ENCODE measurements around the gene HHLA2. TPM values are rescaled to one million over a fixed set of nuclear protein-coding genes. Genes with fewer than 3 reads are reported as not detected.

The HHLA2 gene
- total RNA-seq, 1 experiment from 2014 or later = 5.8 TPM

DNA sequence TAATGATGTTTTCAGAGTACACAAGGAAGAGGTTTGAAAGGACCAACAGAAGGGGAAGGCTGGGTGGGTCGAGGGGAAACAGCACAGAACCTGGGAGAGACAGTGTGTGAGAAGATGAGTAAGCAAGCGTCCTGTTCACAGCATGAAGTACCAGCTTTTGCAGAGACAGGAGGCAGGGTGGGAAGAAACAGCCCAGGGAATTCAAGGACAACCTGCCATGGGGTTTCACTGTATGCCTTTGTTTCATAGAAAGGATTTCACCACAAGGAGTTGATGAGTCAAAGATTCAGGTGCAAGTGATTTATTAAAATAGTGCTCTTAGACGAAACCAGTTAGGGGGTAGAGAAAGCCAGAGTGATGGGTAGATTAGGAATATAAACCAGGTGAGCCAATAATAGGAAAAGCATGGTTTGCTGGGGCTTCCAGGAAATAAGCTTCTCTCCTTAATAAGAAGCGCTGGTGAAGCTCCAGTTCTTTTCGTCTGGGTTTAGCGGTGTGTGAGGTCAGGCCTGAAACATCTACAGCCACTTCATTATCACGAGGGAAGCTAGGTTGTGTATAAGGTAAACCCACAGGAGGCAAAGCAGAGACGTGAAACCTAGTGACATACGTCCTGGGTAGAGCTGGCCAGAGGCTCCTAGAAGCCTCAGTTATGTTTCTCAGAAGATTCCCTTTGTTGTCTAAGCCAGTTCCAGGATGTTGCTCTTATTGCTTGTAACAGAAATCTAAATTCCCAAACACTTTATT lies 3.9 kb downstream of the HHLA2 start:
- DNase-seq = peak; percentile 3
- CTCF ChIA-PET = no interaction called here
- Mint-ChIP-seq H3K27me3 (ENCODE audit: unreplicated experiment) (no peaks in the 10 kb centered on the region), H3K4me1 (ENCODE audit: low read depth, unreplicated experiment) (peaks cover 81% of the 10 kb centered on the region), H3K4me3 (ENCODE audit: low read depth, unreplicated experiment) (peak overlapping the region; percentile 6), H3K9me3 (ENCODE audit: low read depth, unreplicated experiment) (no peaks in the 10 kb centered on the region), H3K36me3 (ENCODE audit: insufficient read depth, unreplicated experiment) (no peaks in the 10 kb centered on the region), H3K27ac (ENCODE audit: unreplicated experiment) (peak overlapping the region; percentile 18)
- intact Hi-C loops (cut with micrococcal nuclease; ENCODE audit: unreplicated experiment) = loop anchor here (5.0 to 10.0 kb wide), 2 partner anchors 213 to 365 kb away; no protein-coding TSS in a partner anchor
- TF ChIP-seq, protein P1, sequence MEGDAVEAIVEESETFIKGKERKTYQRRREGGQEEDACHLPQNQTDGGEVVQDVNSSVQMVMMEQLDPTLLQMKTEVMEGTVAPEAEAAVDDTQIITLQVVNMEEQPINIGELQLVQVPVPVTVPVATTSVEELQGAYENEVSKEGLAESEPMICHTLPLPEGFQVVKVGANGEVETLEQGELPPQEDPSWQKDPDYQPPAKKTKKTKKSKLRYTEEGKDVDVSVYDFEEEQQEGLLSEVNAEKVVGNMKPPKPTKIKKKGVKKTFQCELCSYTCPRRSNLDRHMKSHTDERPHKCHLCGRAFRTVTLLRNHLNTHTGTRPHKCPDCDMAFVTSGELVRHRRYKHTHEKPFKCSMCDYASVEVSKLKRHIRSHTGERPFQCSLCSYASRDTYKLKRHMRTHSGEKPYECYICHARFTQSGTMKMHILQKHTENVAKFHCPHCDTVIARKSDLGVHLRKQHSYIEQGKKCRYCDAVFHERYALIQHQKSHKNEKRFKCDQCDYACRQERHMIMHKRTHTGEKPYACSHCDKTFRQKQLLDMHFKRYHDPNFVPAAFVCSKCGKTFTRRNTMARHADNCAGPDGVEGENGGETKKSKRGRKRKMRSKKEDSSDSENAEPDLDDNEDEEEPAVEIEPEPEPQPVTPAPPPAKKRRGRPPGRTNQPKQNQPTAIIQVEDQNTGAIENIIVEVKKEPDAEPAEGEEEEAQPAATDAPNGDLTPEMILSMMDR (IDR thresholded peaks at IDR 0.05; ENCODE audit: unreplicated experiment) = no peak
- no TSS peak for BruUV-seq (replicated peaks)

DNA sequence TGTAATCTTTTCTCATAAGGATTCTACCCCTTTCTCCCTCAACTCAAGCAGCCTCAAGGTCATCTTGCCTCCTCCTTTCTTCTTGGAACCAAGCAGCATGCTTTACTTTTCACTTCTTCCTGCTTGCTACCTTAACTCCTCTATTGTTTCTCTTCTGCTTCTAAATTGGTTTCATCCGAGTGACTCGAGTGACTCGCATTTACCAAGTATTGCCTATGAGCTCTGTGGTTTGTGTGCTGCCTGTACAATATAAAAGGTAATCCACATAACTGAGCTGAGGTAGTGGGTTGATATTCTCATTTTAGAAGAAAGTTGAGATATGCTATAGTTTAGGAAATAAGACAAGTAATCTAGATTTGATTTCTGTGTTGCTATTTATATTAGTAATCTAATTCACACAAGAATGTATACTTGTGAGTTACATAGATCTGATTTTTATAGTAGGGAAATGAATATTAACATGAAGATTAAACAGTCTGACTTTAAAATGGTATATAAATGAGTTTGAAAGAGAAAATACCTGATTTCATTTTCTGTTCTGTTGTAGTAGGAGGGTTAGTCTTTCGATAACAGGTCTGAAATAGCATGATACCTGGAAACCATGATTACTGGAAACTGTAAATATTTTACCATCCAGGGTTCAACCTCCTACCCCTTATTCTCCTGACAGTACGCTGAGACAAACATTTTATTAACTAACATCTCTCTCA lies 5.5 kb downstream of the HHLA2 start:
- Mint-ChIP-seq H3K4me1 (ENCODE audit: low read depth, unreplicated experiment) (peaks cover 78% of the 10 kb centered on the region), H3K27me3 (ENCODE audit: unreplicated experiment) (no peaks in the 10 kb centered on the region), H3K9me3 (ENCODE audit: low read depth, unreplicated experiment) (no peaks in the 10 kb centered on the region), H3K36me3 (ENCODE audit: insufficient read depth, unreplicated experiment) (no peaks in the 10 kb centered on the region), H3K4me3 (ENCODE audit: low read depth, unreplicated experiment) (peak overlapping the region; percentile 59), H3K27ac (ENCODE audit: unreplicated experiment) (peak overlapping the region; percentile 91)
- no peak for DNase-seq
- CTCF ChIA-PET = no interaction called here
- TF ChIP-seq, protein P1 (IDR thresholded peaks at IDR 0.05; ENCODE audit: unreplicated experiment) = no peak
- intact Hi-C loops (cut with micrococcal nuclease; ENCODE audit: unreplicated experiment) = loop anchor here (2.0 to 10.0 kb wide), 3 partner anchors 79 to 367 kb away; partner anchors contain the start of gene IFT57
- BruUV-seq (replicated peaks) = no TSS peak

- DNase-seq = no peak
- peak overlapping the region; percentile 59 for H3K4me3 Mint-ChIP-seq (ENCODE audit: low read depth, unreplicated experiment)
These were observed 6.2 kb downstream of the HHLA2 start for GRCh38 chr3:108302570-108302969.

GRCh38 chr3:108305484-108306172 lies 9.3 kb downstream of the HHLA2 start:
- BruUV-seq (replicated peaks) = no TSS peak
- intact Hi-C loops (cut with micrococcal nuclease; ENCODE audit: unreplicated experiment) = loop anchor here (10.0 kb wide), 1 partner anchor 371 kb away; no protein-coding TSS in a partner anchor
- TF ChIP-seq, protein P1 (IDR thresholded peaks at IDR 0.05; ENCODE audit: unreplicated experiment) = no peak
- CTCF ChIA-PET = no interaction called here
- Mint-ChIP-seq H3K27ac (ENCODE audit: unreplicated experiment) (peak overlapping the region; percentile 35), H3K4me1 (ENCODE audit: low read depth, unreplicated experiment) (peaks cover 48% of the 10 kb centered on the region), H3K36me3 (ENCODE audit: insufficient read depth, unreplicated experiment) (no peaks in the 10 kb centered on the region), H3K4me3 (ENCODE audit: low read depth, unreplicated experiment) (no peak overlapping the region), H3K27me3 (ENCODE audit: unreplicated experiment) (no peaks in the 10 kb centered on the region), H3K9me3 (ENCODE audit: low read depth, unreplicated experiment) (no peaks in the 10 kb centered on the region)
- peak; percentile 69 for DNase-seq

More at GRCh38 chr3:108302570-108302969, 6.2 kb downstream of the HHLA2 start:
- Mint-ChIP-seq H3K9me3 (ENCODE audit: low read depth, unreplicated experiment) (no peaks in the 10 kb centered on the region), H3K27ac (ENCODE audit: unreplicated experiment) (peak overlapping the region; percentile 91), H3K27me3 (ENCODE audit: unreplicated experiment) (no peaks in the 10 kb centered on the region), H3K36me3 (ENCODE audit: insufficient read depth, unreplicated experiment) (no peaks in the 10 kb centered on the region), H3K4me1 (ENCODE audit: low read depth, unreplicated experiment) (peaks cover 77% of the 10 kb centered on the region)
- CTCF ChIA-PET = no interaction called here
- BruUV-seq (replicated peaks) = no TSS peak
- TF ChIP-seq, protein P1 (IDR thresholded peaks at IDR 0.05; ENCODE audit: unreplicated experiment) = no peak
- intact Hi-C loops (cut with micrococcal nuclease; ENCODE audit: unreplicated experiment) = loop anchor here (2.0 to 10.0 kb wide), 3 partner anchors 80 to 368 kb away; partner anchors contain the start of gene IFT57

Data from Calu3 (cell line).